ENCODE data around the gene KIF14.

DNA sequence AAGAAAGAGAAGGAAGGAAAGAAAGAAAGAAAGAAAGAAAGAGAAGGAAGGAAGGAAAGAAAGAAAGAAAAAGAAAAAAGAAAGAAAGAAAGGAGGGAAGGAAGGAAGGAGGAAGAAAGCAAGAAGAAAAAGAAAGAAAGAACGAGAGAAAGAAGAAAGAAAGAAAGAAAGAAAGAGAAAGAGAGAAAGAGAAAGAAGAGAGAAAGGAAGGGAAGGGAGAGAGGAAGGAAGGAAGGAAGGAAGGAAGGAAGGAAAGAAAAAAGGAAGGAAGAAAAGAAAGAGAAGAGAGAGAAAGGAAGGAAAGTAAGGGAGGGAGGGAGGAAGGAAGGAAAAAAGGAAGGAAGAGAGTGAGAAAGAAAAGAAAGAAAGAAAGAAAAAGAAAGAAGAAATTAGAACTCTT, 115.3 kb downstream of the KIF14 start:
- TF ChIP-seq, protein P1, sequence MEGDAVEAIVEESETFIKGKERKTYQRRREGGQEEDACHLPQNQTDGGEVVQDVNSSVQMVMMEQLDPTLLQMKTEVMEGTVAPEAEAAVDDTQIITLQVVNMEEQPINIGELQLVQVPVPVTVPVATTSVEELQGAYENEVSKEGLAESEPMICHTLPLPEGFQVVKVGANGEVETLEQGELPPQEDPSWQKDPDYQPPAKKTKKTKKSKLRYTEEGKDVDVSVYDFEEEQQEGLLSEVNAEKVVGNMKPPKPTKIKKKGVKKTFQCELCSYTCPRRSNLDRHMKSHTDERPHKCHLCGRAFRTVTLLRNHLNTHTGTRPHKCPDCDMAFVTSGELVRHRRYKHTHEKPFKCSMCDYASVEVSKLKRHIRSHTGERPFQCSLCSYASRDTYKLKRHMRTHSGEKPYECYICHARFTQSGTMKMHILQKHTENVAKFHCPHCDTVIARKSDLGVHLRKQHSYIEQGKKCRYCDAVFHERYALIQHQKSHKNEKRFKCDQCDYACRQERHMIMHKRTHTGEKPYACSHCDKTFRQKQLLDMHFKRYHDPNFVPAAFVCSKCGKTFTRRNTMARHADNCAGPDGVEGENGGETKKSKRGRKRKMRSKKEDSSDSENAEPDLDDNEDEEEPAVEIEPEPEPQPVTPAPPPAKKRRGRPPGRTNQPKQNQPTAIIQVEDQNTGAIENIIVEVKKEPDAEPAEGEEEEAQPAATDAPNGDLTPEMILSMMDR (IDR thresholded peaks at IDR 0.05): no peak
- no peak for TF ChIP-seq POLR2AphosphoS5 (IDR thresholded peaks at IDR 0.05; ENCODE audit: low read depth, low read length)
- no peak for TF ChIP-seq SIN3A (IDR thresholded peaks at IDR 0.05; ENCODE audit: borderline replicate concordance, insufficient read depth, low read depth, low read length)

All from Panc1 (cell line).